K562 (cell line): Measurements from ENCODE around the gene RNF224. TPM values are rescaled to one million over a fixed set of nuclear protein-coding genes. Genes with fewer than 3 reads are reported as not detected.

Experiments
- ATAC-seq: fragments of 200-7000 bp; cut with Tn5 transposase; 3 replicates; pipeline ENCODE4 v1.9.1; 2020; ENCODE audit warnings: moderate library complexity
- BruUV-seq: library from RNA; stranded (reverse); fragments of 400-500 nt; replicated peaks from 2 replicates; lab custom pipeline; 2021; lab: Mats Ljungman, UMichigan
- CTCF ChIA-PET: fragments of 300-600 bp; formaldehyde crosslinking; extraction: SDS; loops from one replicate; lab custom pipeline; 2021; ENCODE audit warnings: low intra/inter-chr PET ratio; lab: Yijun Ruan, JAX
- POLR2A ChIA-PET: fragments of 300-600, 350-650 bp; sonication (Branson Sonifier 250); formaldehyde crosslinking; extraction: SDS; loops from one replicate; lab custom pipeline; 2021; ENCODE audit warnings: antibody characterized with exemption, inconsistent platforms; lab: Yijun Ruan, JAX
- DNase-seq, 4 experiments: peaks; one replicate each; pipeline versions ENCODE4 v3.0.0 to v3.0.0-alpha.2; 2011 to 2018; ENCODE audit warnings: low spot score in 3 of 4, mixed read lengths in 3 of 4; ENCODE audit errors: extremely low read depth in 1 of 4
- FAIRE-seq: peaks from 2 replicates; lab custom pipeline; 2011; peaks lifted over from hg19 to GRCh38; lab: Jason Lieb, UNC
- H2AFZ ChIP-seq: 2 replicates; pipeline ENCODE4 v1.6.0; 2011; ENCODE audit warnings: low read depth, low read length, control low read depth, inconsistent platforms
- H3K27ac ChIP-seq: fragments of 200-600 bp; 3 replicates; pipeline ENCODE4 v1.8.0; 2011; ENCODE audit warnings: low read depth, mild to moderate bottlenecking, control low read depth, inconsistent platforms, low read length, moderate library complexity, mixed read lengths; ENCODE audit errors: extremely low read depth
- H3K27me3 ChIP-seq, 2 experiments: fragments of 300-600 bp in 1 of 2; 2 replicates in 1 of 2; 3 replicates in 1 of 2; pipeline versions ENCODE4 v1.6.0 to v1.8.0; 2011; ENCODE audit warnings: inconsistent platforms in 2 of 2, low read length in 2 of 2, mild to moderate bottlenecking in 1 of 2, mixed read lengths in 1 of 2, moderate library complexity in 1 of 2; ENCODE audit not compliant: control insufficient read depth in 2 of 2, insufficient read depth in 2 of 2
- H3K36me3 ChIP-seq: fragments of 300-600 bp; 3 replicates; pipeline ENCODE4 v1.8.0; 2011; ENCODE audit warnings: mild to moderate bottlenecking, low read length, inconsistent platforms; ENCODE audit not compliant: control insufficient read depth, insufficient read depth
- H3K4me1 ChIP-seq, 2 experiments: fragments of 200-600 bp in 1 of 2; replicated peaks in 1 of 2; 2 replicates in 1 of 2; 3 replicates in 1 of 2; pipeline versions ENCODE4 v1.5.1 to v1.8.0; 2011; ENCODE audit warnings: inconsistent platforms in 2 of 2, low read length in 2 of 2, mild to moderate bottlenecking in 1 of 2, mixed read lengths in 1 of 2, moderate library complexity in 1 of 2; ENCODE audit not compliant: control insufficient read depth in 2 of 2, insufficient read depth in 2 of 2
- H3K4me2 ChIP-seq: 2 replicates; pipeline ENCODE4 v1.6.1; 2011; ENCODE audit warnings: low read length, control low read depth, inconsistent platforms, mixed read lengths; ENCODE audit not compliant: insufficient read depth
- H3K4me3 ChIP-seq: fragments of 200-600 bp; sonication (generic), shearing (Covaris generic); 2 replicates; pipeline ENCODE4 v1.5.1; 2016; ENCODE audit warnings: control low read depth, inconsistent platforms
- H3K79me2 ChIP-seq: fragments of 200-600 bp; 3 replicates; pipeline ENCODE4 v1.8.0; 2011; ENCODE audit warnings: low read length, inconsistent platforms; ENCODE audit not compliant: control insufficient read depth, insufficient read depth
- H3K9ac ChIP-seq, 2 experiments: 2 replicates each; pipeline versions ENCODE4 v1.6.0 to v1.6.1; 2011; ENCODE audit warnings: low read depth in 2 of 2, low read length in 2 of 2, control low read depth in 1 of 2, inconsistent platforms in 1 of 2, mild to moderate bottlenecking in 1 of 2, mixed read lengths in 1 of 2; ENCODE audit not compliant: insufficient read depth in 1 of 2
- H3K9me1 ChIP-seq: one replicate; pipeline ENCODE4 v1.6.0; 2011; ENCODE audit warnings: inconsistent platforms, mild to moderate bottlenecking, low read length, moderate library complexity; ENCODE audit not compliant: control insufficient read depth, insufficient read depth
- H3K9me3 ChIP-seq: replicated peaks from 2 replicates; pipeline ENCODE4 v1.5.1; 2011; ENCODE audit warnings: low read depth, low read length, inconsistent platforms; ENCODE audit not compliant: control insufficient read depth, insufficient read depth
- H4K20me1 ChIP-seq: replicated peaks from 2 replicates; pipeline ENCODE4 v1.6.1; 2011; ENCODE audit warnings: low read length, inconsistent platforms, mixed read lengths; ENCODE audit not compliant: control insufficient read depth, insufficient read depth
- CREB5 ChIP-seq: fragments of 250-450 bp; sonication (Bioruptor Pico); IDR thresholded peaks from 2 replicates; pipeline ENCODE4 v1.5.0; 2020; ENCODE audit warnings: mild to moderate bottlenecking
- MXI1 ChIP-seq: IDR thresholded peaks from 2 replicates; pipeline ENCODE4 v1.6.1; 2011; ENCODE audit warnings: low read depth, mild to moderate bottlenecking, improper control_type of control experiment, low read length
- NCOR1 ChIP-seq: fragments of 450-650 bp; IDR thresholded peaks from 2 replicates; pipeline ENCODE4 v1.6.1; 2016; ENCODE audit warnings: mild to moderate bottlenecking, moderate library complexity
- NEUROD1 ChIP-seq: fragments of 150-350 bp; IDR thresholded peaks from 2 replicates; pipeline ENCODE4 v1.6.1; 2014; ENCODE audit warnings: borderline replicate concordance, low read length, low read depth; ENCODE audit not compliant: partially characterized antibody
- POLR2G ChIP-seq: fragments of 200-400 bp; formaldehyde crosslinking; IDR thresholded peaks from 2 replicates; pipeline ENCODE4 v1.6.1; 2017; ENCODE audit warnings: low read depth, mild to moderate bottlenecking, antibody characterized with exemption, low read length, moderate library complexity
- SNIP1 ChIP-seq: fragments of 450-650 bp; IDR thresholded peaks from 2 replicates; pipeline ENCODE4 v1.7.1; 2017; ENCODE audit warnings: low read depth, mild to moderate bottlenecking
- USF1 ChIP-seq: sonication (generic); formaldehyde crosslinking; IDR thresholded peaks from 2 replicates; pipeline ENCODE4 v1.9.0; 2022; ENCODE audit warnings: mild to moderate bottlenecking, missing genetic modification reagents
- ZKSCAN1 ChIP-seq: fragments of 150-350 bp; IDR thresholded peaks from 2 replicates; pipeline ENCODE4 v1.6.1; 2016; ENCODE audit warnings: low read depth, low read length
- WGBS: fragments of 100-300 bp; shearing (Covaris generic); methylation state at CpG from one replicate; pipeline ENCODE4 v1.1.6; 2016; ENCODE audit warnings: low coverage, mixed read lengths; ENCODE audit not compliant: insufficient coverage; ENCODE audit errors: missing lambda C conversion rate; 5-methylcytosine and 5-hydroxymethylcytosine counted together
- in situ Hi-C: fragments of 300-500 bp; cut with MboI; formaldehyde crosslinking; loops from 4 replicates; pipeline ENCODE4 v1.15.0; 2018; ENCODE audit warnings: inconsistent platforms, mixed read lengths
- intact Hi-C: fragments of 100-400 bp; cut with micrococcal nuclease; formaldehyde crosslinking; loops from 2 replicates; pipeline ENCODE4 v1.14.2; 2022
- polyA plus RNA-seq, 8 experiments: library from polyadenylated mRNA; depleted of rRNA in 4 of 8; stranded (reverse) in 5 of 8; unstranded in 3 of 8; fragments of >200 nt; fragmentation: Nextera tagmentation in 2 of 8; fragmentation: Illumina TruSeq in 1 of 8; extraction: Ambion mirVana in 2 of 8; extraction: Trizol in 1 of 8; gene quantifications; 2 replicates each; pipeline versions ENCODE4 v1.2.1 to v1.2.3, GENCODE V29; 2011 to 2014; ENCODE audit warnings: inconsistent platforms in 1 of 8, missing spikeins in 1 of 8
- total RNA-seq, 7 experiments: library from RNA; depleted of rRNA in 6 of 7; stranded (reverse); fragments of >200 nt in 6 of 7; fragmentation: Illumina TruSeq in 2 of 7; extraction: Trizol in 2 of 7; gene quantifications; 2 replicates each; pipeline versions ENCODE4 v1.2.1 to v1.2.3, GENCODE V29; 2011 to 2021; ENCODE audit warnings: low replicate concordance in 1 of 7

Gene RNF224
- total and polyA plus RNA-seq, 9 of the 15 experiments (the other 6 are each of a cell fraction or from before 2014, with no cell fraction given), result not detected

DNA sequence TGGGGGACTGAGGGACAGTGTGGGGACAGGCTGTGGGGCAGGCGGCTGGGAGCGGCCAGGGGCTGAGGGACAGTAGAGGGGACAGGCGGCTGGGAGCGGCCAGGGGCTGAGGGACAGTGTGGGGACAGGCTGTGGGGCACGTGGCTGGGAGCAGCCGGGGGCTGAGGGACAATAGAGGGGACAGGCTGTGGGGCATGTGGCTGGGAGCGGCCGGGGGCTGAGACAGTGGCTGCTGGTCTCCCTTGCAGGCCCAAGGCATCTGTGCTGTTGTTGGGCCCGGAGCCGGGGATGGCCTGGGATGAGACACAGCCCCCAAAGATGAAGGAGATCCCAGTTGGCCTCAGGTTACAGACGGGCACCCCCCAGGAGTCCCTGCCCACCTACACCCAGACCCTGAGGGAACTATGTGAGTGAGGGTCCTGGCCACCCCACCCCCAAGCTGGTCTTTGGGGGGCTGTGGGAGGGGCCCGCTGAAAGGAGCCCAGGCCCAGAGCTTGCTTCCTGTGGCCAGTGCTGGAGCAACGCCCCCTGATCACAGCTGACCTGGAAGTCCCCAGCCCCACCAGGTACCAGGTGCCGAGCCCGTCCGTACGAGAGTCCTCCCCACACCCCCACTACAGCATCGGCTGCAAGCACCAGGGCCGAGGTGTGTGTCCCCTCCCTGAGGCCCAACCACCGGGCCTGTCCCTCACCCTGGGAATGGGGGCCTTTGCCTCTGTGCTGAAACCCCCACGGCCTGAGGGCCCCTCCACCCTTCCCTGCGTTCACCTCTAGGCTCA is 24.4 kb downstream of the RNF224 start:
- peaks cover 7% of the 10 kb centered on the region for H3K36me3 ChIP-seq
- ChIA-PET POLR2A (interaction anchor here (8.3 kb wide), 1 partner anchor 9 kb away, joined by 221 read pairs; the partner anchor contains the start of gene TUBB4B), CTCF (no interaction called here)
- intact Hi-C loops (no loop called here), in situ Hi-C loops (no loop called here)
- FAIRE-seq (no peak), DNase-seq (no peak), ATAC-seq (no peak)
- TF ChIP-seq NEUROD1, result no peak
- TF ChIP-seq SNIP1, result no peak
- TF ChIP-seq NCOR1, result no peak
- 0 out of 2 replicates have a peak, but pooled peaks have one; percentile 35 for TF ChIP-seq POLR2G
- no peak for TF ChIP-seq CREB5
- no peak for TF ChIP-seq USF1 (CRISPR knock-in tag)
- TF ChIP-seq MXI1, result no peak
- TF ChIP-seq ZKSCAN1, result no peak
- H3K9me3 ChIP-seq, result no peaks in the 10 kb centered on the region
- 78% methylated on average over 13 of the region's 22 CpGs for WGBS
- no peaks in the 10 kb centered on the region for H3K27me3 ChIP-seq
- peaks cover 27% of the 10 kb centered on the region for H3K79me2 ChIP-seq
- H4K20me1 ChIP-seq, result no peaks in the 10 kb centered on the region; the same call in 1 of the 2 replicates
- peak overlapping the region in 1 of 2 experiments; percentile 65; a peak in 2 of 4 replicates for H3K9ac ChIP-seq
- H3K4me1 ChIP-seq, result peaks cover 13 to 74% of the 10 kb centered on the region in 2 experiments
- H3K4me2 ChIP-seq, result no peak overlapping the region
- no peak overlapping the region for H2AFZ ChIP-seq
- no peak overlapping the region for H3K27ac ChIP-seq
- no peak overlapping the region for H3K4me3 ChIP-seq
- no TSS peak for BruUV-seq
- no peaks in the 10 kb centered on the region for H3K9me1 ChIP-seq
